ENCODE results near the gene AP2M1.
A peak's percentile ranks its signal among the peaks of the same experiment; 100 is the strongest.

DNA sequence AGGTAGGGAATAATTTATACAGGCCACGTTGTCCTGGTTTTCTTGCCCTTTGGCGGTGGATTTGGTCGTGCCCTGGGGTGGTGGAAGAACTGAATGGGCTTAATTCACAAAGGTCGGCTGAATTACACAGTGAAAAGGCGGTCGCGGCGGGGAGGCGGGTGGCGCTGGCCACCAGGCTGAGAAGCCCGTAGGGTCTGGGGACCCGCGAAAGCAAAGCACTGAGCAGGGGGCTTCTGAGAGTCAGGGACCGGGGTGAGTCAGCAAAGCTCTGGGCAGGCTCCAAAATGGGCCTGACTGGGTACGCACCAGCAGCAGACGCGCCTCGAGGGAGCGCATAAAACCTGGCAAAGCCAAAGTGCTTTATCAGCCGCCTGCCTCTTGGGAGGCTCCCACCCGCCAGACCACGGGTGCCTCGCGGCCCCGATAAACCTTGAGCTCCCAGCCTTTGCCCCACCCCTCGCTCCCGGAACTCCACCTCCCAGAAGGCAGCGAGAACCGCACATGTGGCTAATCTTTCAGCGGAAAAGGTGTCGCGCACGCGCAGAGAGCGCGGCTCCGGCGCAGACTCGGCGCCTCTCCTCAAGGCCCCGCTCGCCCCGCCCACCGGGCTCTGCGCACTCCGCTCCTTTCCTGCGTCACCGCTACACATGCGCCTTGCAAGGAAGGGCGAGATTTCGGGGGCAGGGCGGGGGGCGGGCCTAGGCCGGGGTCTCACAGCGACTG is 11.0 kb downstream of the AP2M1 start:
- TF ChIP-seq, protein P1, sequence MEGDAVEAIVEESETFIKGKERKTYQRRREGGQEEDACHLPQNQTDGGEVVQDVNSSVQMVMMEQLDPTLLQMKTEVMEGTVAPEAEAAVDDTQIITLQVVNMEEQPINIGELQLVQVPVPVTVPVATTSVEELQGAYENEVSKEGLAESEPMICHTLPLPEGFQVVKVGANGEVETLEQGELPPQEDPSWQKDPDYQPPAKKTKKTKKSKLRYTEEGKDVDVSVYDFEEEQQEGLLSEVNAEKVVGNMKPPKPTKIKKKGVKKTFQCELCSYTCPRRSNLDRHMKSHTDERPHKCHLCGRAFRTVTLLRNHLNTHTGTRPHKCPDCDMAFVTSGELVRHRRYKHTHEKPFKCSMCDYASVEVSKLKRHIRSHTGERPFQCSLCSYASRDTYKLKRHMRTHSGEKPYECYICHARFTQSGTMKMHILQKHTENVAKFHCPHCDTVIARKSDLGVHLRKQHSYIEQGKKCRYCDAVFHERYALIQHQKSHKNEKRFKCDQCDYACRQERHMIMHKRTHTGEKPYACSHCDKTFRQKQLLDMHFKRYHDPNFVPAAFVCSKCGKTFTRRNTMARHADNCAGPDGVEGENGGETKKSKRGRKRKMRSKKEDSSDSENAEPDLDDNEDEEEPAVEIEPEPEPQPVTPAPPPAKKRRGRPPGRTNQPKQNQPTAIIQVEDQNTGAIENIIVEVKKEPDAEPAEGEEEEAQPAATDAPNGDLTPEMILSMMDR (IDR thresholded peaks at IDR 0.05) = no peak
- TF ChIP-seq, protein P2, sequence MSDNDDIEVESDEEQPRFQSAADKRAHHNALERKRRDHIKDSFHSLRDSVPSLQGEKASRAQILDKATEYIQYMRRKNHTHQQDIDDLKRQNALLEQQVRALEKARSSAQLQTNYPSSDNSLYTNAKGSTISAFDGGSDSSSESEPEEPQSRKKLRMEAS (IDR thresholded peaks at IDR 0.05; ENCODE audit: low read depth) = peak; percentile 96
- TF ChIP-seq TEAD4 (IDR thresholded peaks at IDR 0.05; ENCODE audit: borderline replicate concordance, insufficient read depth) (no peak), RCOR1 (IDR thresholded peaks at IDR 0.05; ENCODE audit: low read length) (peak; percentile 5; the same call in 1 of the 2 replicates), POLR2AphosphoS5 (IDR thresholded peaks at IDR 0.05; ENCODE audit: low read depth, low read length) (peak; percentile 85), SIN3A (IDR thresholded peaks at IDR 0.05; ENCODE audit: borderline replicate concordance, low read depth, low read length) (no peak), MXI1 (IDR thresholded peaks at IDR 0.05; ENCODE audit: low read depth, low read length) (peak; percentile 93), GABPA (IDR thresholded peaks at IDR 0.05; ENCODE audit: low read depth) (no peak), FOXM1 (IDR thresholded peaks at IDR 0.05; ENCODE audit: low read depth) (no peak)
- TF ChIP-seq, protein P3, sequence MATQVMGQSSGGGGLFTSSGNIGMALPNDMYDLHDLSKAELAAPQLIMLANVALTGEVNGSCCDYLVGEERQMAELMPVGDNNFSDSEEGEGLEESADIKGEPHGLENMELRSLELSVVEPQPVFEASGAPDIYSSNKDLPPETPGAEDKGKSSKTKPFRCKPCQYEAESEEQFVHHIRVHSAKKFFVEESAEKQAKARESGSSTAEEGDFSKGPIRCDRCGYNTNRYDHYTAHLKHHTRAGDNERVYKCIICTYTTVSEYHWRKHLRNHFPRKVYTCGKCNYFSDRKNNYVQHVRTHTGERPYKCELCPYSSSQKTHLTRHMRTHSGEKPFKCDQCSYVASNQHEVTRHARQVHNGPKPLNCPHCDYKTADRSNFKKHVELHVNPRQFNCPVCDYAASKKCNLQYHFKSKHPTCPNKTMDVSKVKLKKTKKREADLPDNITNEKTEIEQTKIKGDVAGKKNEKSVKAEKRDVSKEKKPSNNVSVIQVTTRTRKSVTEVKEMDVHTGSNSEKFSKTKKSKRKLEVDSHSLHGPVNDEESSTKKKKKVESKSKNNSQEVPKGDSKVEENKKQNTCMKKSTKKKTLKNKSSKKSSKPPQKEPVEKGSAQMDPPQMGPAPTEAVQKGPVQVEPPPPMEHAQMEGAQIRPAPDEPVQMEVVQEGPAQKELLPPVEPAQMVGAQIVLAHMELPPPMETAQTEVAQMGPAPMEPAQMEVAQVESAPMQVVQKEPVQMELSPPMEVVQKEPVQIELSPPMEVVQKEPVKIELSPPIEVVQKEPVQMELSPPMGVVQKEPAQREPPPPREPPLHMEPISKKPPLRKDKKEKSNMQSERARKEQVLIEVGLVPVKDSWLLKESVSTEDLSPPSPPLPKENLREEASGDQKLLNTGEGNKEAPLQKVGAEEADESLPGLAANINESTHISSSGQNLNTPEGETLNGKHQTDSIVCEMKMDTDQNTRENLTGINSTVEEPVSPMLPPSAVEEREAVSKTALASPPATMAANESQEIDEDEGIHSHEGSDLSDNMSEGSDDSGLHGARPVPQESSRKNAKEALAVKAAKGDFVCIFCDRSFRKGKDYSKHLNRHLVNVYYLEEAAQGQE (IDR thresholded peaks at IDR 0.05; ENCODE audit: low read depth, low read length) = no peak

All from SK-N-SH (cell line).